GM21737 (cell line): ENCODE results near the gene PLEKHO2.

Source experiments
- ATAC-seq: cut with Tn5 transposase; IDR thresholded peaks from one replicate; pipeline ENCODE4 v1.9.1; 2021; ENCODE audit warnings: mild to moderate bottlenecking, moderate library complexity; ENCODE audit not compliant: unreplicated experiment

PLEKHO2 gene

DNA sequence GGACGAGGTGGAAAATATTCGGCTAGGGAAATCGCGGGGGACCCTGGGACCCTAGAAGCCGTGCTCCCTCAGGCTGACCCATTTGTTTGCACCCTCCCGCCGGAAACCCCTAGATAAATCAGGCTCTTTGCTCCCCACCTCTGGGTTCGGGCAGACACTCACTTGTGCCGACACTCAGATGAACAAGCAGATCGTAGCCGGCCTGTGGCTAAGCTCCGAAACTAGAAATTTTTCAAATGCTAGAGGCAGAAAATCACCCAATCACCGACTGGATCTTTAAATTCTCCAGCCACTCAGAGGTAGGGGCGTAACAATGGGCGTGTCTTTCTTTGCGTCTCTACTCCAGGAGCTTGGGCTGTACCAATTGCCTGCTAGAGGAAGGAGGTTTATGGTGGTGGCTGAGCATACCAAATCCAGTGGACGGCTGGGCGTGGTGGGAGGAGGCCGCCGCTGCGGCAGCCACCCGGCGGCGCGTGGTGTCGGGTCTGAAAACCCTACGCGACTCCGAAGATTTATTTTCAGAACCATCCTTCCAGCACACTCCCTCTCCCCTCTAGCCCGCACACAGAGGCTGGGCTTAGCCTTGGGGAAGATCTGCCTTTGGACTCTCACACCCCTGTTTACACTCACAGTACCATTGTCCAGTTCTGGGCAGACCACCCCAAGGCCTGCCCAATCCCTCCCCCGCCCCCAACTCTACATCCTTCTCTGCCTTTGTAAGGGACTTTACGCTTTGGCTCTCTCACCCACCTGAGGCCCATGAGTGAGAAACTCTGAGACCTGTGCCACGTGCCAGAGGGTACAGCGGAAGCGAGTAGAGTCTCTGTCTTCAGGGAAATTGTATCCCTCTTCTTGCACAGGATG lies 16.1 kb upstream of the PLEKHO2 start, which contains the start of gene PIF1:
TSS of gene PIF1 (minus strand) at position 217 of the 864 bp plus-strand sequence. CDS start 1,312 bp downstream, outside the sequence.
- ATAC-seq: peak; percentile 85

GRCh38 chr15:64828985-64829384 lies 12.7 kb upstream of the PLEKHO2 start:
- no peak for ATAC-seq

DNA sequence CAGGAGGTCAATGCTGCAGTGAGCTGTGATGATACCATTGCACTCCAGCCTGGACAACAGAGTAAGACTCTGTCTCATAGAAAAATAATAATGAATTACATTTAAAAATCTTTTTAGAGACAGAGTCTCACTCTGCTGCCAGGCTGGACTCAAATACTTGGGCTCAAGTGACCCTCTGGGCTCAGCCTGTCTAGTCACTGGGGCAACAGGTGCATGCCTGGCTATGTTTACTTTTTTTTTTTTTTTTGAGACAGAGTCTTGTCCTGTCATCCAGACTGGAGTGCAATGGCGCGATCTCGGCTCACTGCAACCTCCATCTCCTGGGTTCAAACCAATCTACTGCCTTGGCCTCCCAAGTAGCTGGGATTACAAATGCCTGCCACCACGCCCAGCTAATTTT lies 8.0 kb upstream of the PLEKHO2 start:
- no peak for ATAC-seq

- ATAC-seq: no peak
Measured at GRCh38 chr15:64836023-64836536, 5.6 kb upstream of the PLEKHO2 start.

GRCh38 chr15:64837502-64837901 lies 4.2 kb upstream of the PLEKHO2 start:
- no peak for ATAC-seq

GRCh38 chr15:64841060-64841343 lies 713 bp upstream of the PLEKHO2 start:
- ATAC-seq: no peak

DNA sequence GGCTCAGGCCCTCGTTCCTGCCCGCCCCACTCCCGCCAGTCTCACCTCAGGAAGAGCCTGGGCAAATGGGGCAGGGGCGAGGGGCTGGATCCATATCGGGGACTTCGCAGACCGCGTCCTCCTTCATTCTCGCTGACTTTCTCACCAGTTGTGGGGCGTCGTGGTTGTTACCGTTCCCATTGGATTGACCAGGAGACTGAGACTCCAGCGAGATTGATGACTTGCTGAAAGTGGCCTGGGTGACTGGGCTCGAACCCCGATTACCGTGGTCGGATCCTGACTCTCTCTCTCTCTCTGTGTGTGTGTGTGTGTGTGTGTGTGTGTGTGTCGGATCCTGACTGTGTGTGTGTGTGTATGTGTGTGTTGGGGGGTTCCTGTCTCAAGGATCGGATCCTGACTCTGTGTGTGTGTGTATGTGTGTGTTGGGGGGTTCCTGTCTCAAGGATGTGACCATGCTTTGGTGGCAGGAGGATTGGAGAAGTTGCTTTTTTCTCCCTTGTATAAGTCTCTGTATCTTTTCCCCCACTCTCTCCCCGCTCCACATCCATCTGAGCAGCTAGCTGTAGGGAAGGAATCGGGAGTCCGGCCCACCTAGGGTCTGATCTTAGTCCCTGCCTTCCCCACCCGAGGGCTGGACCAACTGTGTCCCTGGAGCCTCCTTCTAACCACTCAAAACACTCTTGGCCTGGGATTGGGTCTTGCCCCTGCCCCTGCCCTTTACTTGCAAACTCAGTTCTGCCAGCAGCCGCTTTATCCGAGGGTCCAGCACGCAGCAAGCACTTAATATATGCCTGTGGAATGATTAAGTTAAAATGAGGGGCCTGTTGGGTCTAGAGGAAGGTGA lies 603 bp downstream of the PLEKHO2 start:
- no peak for ATAC-seq

DNA sequence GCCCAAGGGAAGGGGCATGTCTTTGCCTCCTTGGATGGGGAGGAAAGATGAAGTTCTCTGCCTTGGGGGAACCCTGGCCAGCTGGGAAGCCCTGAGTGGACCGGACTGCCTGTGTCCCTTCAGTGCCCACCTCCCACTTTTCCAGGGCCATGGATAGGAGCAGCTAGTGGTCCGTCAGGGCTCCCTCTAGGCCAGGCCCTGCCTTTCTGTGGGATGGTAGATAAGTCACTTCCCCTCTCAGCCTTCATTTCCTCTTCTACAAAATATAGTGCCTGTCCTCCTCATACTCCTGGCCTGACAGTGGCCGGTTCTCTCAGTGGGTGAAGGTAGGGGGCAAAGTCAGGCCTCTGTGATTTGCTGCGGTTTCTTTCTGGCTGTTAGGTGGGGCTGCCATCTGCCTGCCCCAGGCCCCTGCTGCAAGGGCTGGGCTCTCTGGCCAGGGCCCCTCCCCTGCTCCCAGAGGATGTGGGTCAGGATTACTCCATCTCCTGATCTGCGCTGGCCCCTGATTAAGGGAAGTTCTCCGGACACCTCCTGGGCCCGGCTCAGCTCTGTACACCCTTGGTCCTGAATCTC lies 1.4 kb downstream of the PLEKHO2 start:
- no peak for ATAC-seq

GRCh38 chr15:64843991-64844390 lies 2.3 kb downstream of the PLEKHO2 start:
- ATAC-seq: no peak

- ATAC-seq: no peak
Measured at GRCh38 chr15:64844576-64845145, 2.9 kb downstream of the PLEKHO2 start.

DNA sequence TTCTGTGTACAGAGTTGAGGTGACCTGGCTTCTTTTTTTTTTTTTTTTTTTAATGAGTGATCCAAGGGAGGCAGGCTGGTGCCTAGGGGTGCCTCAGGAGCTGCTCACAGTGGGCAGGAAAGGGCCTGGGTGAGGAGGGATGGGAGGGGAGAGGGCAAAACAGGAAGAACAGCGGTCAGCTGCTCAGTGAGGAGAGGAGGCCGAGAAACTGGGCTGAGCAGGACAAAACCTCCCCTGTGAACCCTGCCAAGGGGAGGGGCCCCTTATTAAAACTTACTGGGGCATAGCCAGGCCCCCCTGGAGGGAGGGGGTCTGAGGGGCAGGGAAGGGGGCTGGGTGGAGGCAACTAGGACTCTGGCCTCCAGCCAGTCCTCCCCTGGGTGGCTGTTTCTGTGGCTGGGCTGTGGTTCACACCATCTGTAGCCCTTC lies 3.5 kb downstream of the PLEKHO2 start:
- no peak for ATAC-seq

DNA sequence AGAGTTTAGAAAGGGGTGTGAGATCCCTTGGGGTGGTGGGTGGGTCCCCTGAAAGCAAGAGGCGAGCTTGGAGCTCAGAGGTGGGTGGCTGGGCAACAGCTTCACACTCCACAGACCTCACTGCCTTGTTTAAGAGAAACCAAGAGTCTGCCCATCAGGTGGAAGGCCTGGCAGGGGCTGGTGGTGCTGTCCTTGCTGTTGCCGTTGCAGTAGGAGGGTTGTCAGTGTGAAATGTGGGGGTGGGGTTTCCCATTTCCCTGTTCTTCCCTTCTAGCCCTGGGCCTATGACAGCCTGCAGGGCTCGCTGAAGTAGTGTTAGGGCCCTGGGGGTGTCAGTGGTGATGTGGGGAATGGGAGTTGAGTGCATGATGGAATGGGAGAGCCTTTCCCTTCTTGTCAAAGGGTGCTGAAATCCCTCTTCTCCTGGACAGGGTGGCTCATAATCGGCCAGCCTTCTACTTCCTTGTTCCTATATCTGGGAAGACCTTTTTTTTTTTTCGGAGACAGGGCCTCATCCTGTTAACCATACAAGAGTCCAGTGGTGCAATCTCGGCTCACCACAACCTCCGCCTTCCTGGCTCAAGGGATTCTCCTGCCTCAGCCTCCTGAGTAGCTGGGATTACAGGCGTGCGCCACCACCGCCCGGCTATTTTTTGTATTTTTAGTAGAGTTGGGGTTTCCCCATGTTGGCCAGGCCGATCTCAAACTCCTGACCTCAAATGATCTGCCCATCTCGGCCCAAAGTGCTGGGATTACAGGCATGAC lies 4.3 kb downstream of the PLEKHO2 start:
- no peak for ATAC-seq

DNA sequence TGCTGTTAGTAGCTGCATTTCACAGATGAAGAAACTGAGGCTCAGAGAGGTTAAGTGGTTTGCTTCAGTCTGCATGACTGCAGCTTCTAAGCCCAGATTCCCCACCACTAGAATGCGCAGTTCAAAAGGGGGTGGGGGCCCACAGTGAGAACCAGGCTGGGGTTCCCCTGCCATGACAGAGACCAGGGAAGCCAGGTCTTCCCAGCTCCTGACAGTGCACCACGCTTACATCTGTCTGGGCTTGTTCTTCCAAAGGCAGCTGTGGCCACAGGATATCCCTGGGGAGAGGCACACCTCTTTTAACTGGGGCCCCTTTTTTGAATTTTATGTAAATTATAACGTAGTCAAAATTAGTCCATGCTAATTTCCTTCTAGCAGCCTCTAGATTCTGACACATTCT lies 5.3 kb downstream of the PLEKHO2 start:
- no peak for ATAC-seq

DNA sequence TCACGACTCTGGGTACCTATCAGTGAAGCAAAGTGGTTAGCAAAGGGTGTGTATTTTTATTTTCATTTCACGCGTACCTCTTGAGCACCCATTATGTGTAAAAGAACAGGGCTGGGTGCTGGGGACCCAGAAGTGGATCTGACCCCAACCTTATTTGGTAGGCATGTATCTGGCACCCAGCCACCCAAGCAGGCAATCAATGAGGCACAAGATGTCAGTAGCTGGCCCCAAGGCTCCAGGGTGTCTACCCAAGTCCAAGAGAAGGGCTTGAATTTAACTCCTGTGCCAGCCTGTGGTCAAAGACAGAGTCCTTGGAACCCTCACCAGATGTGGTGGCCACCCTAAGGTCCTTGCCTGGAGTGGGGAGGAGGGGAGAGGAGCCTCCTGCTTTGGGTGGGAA lies 5.7 kb downstream of the PLEKHO2 start:
- no peak for ATAC-seq

DNA sequence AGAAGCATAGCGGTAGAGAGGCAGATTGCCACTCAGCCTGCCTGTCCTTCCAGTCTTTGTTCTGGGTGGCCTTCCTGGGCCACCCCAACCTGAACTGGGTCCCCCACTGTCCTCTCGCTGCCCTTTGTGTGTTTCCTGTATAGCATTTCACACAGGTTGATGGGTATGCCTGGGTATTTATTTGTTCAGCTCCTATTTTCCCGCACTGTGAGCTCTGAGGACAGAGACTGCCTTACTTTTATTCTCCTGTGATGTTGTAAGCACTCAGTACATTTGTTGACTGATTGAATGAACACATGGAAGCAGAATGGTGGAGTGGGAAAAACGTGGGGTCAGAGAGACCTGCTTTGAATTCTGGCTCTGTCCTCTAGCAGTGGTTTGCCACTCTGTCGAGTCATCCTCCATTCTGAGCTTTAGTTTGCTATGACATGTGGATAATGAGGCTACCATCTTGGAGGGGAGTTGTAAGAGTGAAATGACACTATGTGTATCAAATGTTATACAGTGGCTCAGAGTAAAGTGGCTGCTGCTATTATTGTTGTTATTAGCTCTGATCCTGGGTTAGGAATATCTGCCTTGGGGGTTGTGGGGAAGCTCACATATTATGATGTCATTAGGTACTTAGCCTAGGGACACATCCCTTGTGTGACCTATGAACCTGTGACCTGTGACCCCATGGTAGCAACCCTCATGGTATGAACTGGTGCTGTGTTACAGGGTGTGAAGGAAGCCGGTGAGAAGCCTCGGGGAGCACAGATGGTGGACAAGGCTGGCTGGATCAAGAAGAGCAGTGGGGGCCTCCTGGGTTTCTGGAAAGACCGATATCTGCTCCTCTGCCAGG lies 6.4 kb downstream of the PLEKHO2 start:
- ATAC-seq: no peak

DNA sequence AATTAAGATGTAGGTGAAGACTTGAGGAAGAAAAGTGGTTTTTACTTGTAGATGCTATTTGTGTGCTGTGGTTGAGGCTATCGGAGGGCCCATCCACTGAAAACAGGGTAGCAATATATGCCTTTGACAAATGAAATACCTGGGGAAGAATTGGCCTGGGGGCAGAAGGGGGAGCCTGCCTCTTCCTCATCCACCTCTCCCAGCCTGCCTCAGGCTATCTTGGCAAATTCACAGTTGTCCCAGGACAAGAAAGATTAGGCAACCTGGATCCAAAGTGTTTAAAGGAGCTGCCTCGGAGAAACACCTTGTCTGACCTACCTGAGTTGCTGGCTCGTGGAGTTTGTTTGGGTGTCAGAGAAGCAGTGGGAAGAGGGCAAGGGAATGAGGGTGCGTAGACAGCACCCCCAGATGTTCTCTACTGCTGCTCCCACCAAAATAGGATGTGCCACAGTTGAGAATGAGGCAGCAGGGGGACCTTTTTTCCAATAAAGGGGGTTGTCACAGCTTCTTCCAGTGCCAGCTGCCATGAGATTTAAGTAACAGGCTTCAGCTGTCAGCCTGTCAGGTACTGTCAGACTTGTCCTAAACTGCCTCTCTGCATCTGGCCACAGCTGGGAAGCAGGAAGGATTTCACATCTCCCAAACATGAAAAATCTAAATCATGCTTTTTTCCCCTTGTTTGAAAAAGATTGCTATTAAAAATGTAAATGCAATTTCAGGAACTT lies 9.2 kb downstream of the PLEKHO2 start:
- no peak for ATAC-seq

DNA sequence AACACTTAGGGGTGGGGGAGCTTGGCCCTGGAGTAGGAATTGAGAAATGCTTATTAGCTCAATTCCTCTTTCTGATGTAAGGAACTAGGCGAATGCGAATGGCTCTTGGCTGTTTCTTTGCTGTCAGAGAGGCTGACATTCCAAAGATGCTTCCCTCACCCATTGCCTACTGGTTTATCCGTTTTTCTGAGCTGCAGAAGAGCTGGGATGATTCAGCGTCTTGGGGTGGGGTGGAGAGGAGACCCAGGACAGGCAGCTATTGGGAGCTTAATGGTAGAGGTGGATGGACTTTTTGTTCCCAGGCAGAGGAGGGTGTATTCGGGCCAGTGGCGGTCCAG lies 9.8 kb downstream of the PLEKHO2 start:
- ATAC-seq: no peak

GRCh38 chr15:64854041-64854440 lies 12.3 kb downstream of the PLEKHO2 start:
- ATAC-seq: no peak

DNA sequence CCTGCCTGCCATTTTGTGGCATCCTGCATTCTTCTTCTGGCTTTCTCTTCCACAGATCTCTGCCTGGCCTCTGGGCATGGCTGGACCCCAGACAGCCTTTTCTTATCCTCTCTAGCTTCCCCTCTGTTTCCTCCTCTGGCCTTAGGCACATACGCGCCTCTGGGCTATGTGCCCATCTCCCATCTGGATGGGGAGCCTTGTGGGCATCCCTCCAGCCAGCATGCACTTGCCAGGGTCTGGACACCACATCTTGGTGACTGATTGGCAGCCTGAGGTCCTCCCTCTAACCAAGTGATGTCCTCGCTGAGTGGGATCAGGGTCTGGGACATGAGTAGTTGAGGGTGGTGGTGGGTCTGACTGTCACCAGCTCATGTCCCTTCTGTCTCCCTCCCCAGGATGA lies 12.8 kb downstream of the PLEKHO2 start:
- no peak for ATAC-seq
